Measurements from ENCODE around the gene DNLZ. TPM values are rescaled to one million over a fixed set of nuclear protein-coding genes. Genes with fewer than 3 reads are reported as not detected.

DNLZ gene
- total RNA-seq, 1 donor from 2014 or later = 15.5 TPM

GRCh38 chr9:136395020-136395340 lies 31.4 kb upstream of the DNLZ start:
- ATAC-seq (no peak), DNase-seq (no peak)
- peaks cover 13% of the 10 kb centered on the region for H3K4me1 ChIP-seq
- H3K36me3 ChIP-seq = peaks cover 50% of the 10 kb centered on the region
- H3K27me3 ChIP-seq = no peaks in the 10 kb centered on the region
- intact Hi-C loops (cut with DNase I) = no loop called here
- no peak overlapping the region for H3K4me3 ChIP-seq
- H3K27ac ChIP-seq = no peak overlapping the region
- no peaks in the 10 kb centered on the region for H3K9me3 ChIP-seq
- TF ChIP-seq, protein P1, sequence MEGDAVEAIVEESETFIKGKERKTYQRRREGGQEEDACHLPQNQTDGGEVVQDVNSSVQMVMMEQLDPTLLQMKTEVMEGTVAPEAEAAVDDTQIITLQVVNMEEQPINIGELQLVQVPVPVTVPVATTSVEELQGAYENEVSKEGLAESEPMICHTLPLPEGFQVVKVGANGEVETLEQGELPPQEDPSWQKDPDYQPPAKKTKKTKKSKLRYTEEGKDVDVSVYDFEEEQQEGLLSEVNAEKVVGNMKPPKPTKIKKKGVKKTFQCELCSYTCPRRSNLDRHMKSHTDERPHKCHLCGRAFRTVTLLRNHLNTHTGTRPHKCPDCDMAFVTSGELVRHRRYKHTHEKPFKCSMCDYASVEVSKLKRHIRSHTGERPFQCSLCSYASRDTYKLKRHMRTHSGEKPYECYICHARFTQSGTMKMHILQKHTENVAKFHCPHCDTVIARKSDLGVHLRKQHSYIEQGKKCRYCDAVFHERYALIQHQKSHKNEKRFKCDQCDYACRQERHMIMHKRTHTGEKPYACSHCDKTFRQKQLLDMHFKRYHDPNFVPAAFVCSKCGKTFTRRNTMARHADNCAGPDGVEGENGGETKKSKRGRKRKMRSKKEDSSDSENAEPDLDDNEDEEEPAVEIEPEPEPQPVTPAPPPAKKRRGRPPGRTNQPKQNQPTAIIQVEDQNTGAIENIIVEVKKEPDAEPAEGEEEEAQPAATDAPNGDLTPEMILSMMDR (IDR thresholded peaks at IDR 0.05) = no peak

DNA sequence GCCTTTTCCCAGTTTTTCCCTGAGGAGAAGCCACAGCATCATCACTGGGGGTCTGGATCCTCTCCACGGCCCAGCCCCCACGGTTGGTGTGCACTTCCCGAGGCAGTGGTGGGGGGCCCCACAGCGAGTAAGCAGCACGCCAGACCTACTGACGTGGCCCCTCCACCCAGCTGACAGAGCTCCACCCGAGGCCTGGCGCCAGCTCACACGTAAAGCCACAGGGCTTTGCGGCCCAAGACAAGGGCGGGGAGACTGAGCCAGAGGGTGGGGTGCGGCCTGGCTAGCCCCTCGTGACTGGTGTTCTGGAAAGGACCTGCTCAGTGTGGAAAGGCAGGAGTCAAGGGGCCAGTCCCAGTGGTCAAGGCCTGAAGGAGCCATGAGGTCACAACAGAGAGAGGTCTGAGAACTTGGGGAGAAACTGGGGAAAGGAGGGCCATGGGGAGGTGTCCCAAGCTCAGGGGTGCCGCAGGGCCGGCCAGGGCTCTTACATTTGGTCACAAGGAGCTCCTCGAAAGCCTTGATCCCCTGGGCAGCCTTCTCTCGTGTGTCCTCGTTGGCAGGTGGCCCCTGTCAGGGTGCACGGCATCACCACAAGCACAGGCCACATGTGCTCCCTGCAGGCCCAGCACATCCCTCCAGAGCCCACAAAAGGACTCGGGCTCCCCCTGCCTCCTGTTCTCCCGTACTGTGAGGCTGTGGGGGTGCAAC lies 30.9 kb upstream of the DNLZ start:
- peaks cover 50% of the 10 kb centered on the region for H3K36me3 ChIP-seq
- H3K4me1 ChIP-seq = peaks cover 12% of the 10 kb centered on the region
- no peak for DNase-seq
- no peaks in the 10 kb centered on the region for H3K27me3 ChIP-seq
- H3K9me3 ChIP-seq = no peaks in the 10 kb centered on the region
- intact Hi-C loops (cut with DNase I) = no loop called here
- TF ChIP-seq, protein P1 (IDR thresholded peaks at IDR 0.05) = no peak
- ATAC-seq = no peak
- no peak overlapping the region for H3K4me3 ChIP-seq
- H3K27ac ChIP-seq = no peak overlapping the region

DNA sequence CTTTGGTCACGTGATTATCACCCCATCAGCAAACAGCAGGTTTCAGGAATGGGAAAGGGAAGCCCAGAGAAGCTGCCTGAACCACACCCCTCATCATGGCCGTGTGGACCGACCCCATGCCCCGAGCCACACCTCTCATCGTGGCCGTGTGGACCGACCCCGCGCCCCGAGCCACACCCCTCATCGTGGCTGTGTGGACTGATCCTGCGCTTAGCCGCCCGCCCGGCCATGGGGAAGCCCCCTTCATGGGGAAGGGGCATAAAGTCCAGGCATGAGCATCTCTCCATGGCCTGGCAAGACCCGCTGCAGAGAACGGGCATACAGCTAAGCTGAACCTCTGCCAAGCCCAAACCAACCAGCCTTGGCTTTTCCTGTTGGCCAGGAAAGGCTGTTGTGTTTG lies 30.0 kb upstream of the DNLZ start:
- no peaks in the 10 kb centered on the region for H3K9me3 ChIP-seq
- no peak for ATAC-seq
- H3K4me3 ChIP-seq = no peak overlapping the region
- H3K27ac ChIP-seq = no peak overlapping the region
- DNase-seq = no peak
- peaks cover 56% of the 10 kb centered on the region for H3K36me3 ChIP-seq
- TF ChIP-seq, protein P1 (IDR thresholded peaks at IDR 0.05) = no peak
- H3K27me3 ChIP-seq = no peaks in the 10 kb centered on the region
- peaks cover 3% of the 10 kb centered on the region for H3K4me1 ChIP-seq
- intact Hi-C loops (cut with DNase I) = no loop called here

- H3K27ac ChIP-seq = no peak overlapping the region
- no peaks in the 10 kb centered on the region for H3K9me3 ChIP-seq
- H3K36me3 ChIP-seq = peaks cover 62% of the 10 kb centered on the region
- ATAC-seq = no peak
- no peaks in the 10 kb centered on the region for H3K27me3 ChIP-seq
- no peak for DNase-seq
- TF ChIP-seq, protein P1 (IDR thresholded peaks at IDR 0.05) = no peak
- intact Hi-C loops (cut with DNase I) = no loop called here
- H3K4me1 ChIP-seq = no peaks in the 10 kb centered on the region
- H3K4me3 ChIP-seq = no peak overlapping the region
These were observed 29.2 kb upstream of the DNLZ start for GRCh38 chr9:136392538-136393449.

- no peak for ATAC-seq
These were observed 28.4 kb upstream of the DNLZ start for GRCh38 chr9:136391737-136392537.

More at GRCh38 chr9:136391737-136392537, 28.4 kb upstream of the DNLZ start:
- peak; percentile 59 for DNase-seq
- Histone ChIP-seq H3K36me3 (peaks cover 64% of the 10 kb centered on the region), H3K4me3 (no peak overlapping the region), H3K27ac (no peak overlapping the region), H3K4me1 (no peaks in the 10 kb centered on the region), H3K27me3 (no peaks in the 10 kb centered on the region), H3K9me3 (no peaks in the 10 kb centered on the region)
- intact Hi-C loops (cut with DNase I) = no loop called here
- TF ChIP-seq, protein P1 (IDR thresholded peaks at IDR 0.05) = no peak
